SHP77 (cell line): ENCODE measurements around the gene DPM1.
"Not testable (repeated sequence)": the region's sequence is repeated elsewhere in the genome, so short reads cannot be mapped to it uniquely, and the experiment has no call there.

Source experiments
- DNase-seq, 2 experiments: peaks; one replicate each; lab custom pipeline; 2025; lab: John Stamatoyannopoulos, UW

DPM1 gene

DNA sequence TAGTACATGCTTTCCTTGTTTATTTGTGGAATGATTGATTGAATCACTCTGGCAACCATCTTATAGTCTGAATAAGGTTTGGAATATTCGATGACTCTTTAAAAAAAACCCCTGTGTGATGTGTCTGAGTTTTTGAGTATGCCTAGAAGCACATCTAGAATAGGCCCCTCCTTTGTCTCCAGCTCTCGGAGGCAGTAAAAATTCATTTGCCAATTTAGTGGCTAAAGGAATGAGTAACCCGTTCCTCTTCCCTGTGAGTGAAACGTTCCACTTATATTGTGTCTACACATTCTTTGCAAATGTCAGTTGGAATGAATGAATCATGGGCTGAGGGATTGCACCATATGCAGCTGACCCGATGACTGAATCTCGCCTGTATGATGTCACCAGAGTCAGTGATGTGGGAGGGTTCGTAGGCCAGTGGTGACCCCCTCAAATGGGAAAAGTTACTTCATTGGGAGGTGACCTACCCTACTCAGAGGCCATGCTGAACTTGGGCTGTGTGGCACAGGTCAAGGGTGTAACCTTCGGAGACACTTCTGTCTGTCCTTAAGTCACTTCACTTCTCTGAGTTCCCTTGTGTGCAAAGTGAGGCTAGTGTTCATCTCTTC is 21.8 kb upstream of the DPM1 start:
- DNase-seq = no peak

- DNase-seq = not testable (repeated sequence)
These were observed 20.2 kb upstream of the DPM1 start for GRCh38 chr20:50978533-50978932.

GRCh38 chr20:50977066-50978021 is 19.0 kb upstream of the DPM1 start:
- no peak for DNase-seq

DNA sequence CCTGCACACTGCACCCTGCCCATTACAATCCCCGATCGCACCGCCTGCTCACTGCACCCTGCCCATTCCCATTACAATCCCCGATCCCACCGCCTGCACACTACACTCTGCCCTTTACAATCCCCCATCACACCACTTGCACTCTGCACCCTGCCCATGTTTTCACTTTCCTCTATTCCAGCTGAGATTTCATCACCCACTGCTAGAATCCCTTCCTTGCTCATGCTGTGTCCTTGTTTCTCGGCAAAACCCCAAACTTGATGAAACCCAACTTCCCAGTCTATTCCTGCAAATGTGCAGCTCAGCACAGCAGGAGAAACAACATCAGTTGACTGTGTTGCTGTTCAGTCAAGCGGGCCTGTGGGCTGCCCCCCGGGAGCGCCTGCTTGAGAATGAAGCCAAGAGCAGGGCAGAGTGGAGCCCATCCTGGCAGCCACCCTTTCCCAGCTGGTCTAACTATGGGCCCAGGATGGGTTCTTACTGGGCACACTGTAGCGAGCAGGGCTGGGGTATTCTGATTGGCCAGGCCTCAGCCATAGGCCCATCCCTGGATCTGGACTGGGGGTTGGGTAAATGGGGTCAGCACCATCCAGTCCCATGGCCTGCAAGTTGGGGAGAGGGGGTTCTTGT is 17.5 kb upstream of the DPM1 start:
- no peak for DNase-seq

DNA sequence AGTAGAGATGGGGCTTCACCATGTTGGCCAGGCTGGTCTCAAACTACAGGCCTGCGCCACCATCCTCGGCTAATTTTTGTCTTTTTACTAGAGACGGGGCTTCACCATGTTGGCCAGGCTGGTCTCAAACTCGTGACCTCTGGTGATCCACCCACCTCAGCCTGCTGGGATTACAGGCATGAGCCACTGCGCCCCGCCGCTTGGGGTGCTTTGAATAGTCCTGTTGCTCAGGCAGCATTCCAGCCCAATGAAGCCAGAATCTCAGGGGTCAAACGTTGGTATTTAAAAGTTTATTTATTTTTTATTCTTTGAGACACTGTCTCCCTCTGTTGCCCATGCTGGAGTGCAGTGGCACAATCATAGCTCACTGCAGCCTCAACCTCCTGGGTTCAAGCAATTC is 11.6 kb upstream of the DPM1 start:
- no peak for DNase-seq

DNA sequence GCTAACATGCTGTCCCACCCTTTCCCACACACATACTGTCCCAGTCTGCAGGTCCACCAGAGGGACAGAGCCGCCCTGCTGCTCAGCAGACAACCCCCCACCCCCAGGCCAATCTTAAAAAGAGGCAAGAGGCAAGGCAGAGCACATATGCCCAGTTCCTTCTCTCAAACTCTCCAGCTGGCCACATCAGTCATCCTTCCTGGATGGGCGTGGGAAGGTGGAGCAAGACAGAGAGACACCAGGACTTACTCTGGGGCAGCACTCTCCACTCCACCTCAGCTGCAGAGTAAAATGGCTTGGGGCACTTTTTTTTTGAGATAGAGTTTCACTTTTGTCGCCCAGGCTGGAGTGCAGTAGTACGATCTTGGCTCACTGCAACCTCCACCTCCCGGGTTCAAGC is 11.1 kb upstream of the DPM1 start:
- no peak for DNase-seq

DNA sequence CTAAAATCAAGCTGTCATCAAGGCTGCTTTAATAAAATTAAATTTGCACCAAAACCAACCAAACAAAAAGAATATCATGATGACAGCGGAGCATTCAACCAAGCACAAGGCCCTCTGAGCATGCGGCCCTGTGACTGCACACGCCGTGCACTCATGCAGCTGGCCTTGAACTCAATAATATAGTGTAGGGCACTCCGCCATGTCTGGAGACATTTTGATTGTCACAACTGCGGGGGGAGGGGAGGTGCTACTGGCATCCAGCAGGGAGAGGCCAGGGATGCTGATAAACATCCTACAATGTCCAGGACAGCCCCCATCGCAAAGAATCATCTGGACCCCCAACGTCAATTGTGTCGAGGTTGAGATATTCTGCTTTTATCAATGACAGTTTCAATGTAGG is 10.0 kb upstream of the DPM1 start:
- no peak for DNase-seq

- DNase-seq = no peak
These were observed 9.3 kb upstream of the DPM1 start for GRCh38 chr20:50967586-50967985.

GRCh38 chr20:50959543-50960126 is 1.3 kb upstream of the DPM1 start:
- no peak for DNase-seq

DNA sequence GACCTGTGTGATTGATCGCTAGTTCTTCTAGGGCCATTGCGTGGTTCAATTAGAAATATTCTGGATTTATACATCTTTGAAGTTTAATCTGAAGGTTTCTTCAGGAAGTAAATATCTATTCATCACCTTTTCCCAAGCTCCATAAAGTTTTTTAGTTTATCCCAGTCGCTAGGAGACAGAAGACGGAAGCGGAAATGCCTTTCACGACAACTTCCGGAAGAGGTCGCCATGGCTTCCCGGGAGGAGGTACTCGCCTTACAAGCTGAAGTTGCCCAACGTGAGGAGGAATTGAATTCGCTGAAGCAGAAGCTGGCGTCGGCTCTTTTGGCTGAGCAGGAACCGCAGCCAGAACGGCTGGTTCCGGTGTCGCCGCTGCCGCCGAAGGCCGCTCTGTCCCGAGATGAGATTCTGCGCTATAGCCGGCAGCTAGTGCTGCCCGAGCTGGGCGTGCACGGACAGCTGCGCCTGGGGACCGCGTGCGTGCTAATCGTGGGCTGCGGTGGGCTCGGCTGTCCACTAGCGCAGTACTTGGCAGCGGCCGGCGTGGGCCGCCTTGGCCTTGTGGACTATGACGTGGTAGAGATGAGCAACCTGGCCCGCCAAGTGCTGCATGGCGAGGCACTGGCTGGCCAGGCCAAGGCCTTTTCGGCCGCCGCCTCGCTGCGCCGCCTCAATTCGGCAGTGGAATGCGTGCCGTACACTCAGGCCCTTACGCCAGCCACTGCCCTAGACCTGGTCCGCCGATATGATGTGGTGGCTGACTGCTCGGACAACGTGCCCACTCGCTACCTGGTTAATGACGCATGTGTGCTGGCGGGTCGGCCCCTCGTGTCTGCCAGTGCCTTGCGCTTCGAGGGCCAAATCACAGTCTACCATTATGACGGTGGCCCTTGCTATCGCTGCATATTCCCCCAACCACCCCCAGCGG is 547 bp upstream of the DPM1 start, which contains the start of gene MOCS3:
Gene MOCS3, plus strand, starts transcription at position 204 of the 928 bp plus-strand sequence. Its CDS starts 25 bp downstream, at position 229.
- DNase-seq = peak; percentile 86 to 87

GRCh38 chr20:50957276-50957675 is 1.1 kb downstream of the DPM1 start:
- no peak for DNase-seq

- no peak for DNase-seq
These were observed 4.5 kb downstream of the DPM1 start for GRCh38 chr20:50953821-50954220.

- DNase-seq = no peak
These were observed 5.1 kb downstream of the DPM1 start for GRCh38 chr20:50953196-50953595.

DNA sequence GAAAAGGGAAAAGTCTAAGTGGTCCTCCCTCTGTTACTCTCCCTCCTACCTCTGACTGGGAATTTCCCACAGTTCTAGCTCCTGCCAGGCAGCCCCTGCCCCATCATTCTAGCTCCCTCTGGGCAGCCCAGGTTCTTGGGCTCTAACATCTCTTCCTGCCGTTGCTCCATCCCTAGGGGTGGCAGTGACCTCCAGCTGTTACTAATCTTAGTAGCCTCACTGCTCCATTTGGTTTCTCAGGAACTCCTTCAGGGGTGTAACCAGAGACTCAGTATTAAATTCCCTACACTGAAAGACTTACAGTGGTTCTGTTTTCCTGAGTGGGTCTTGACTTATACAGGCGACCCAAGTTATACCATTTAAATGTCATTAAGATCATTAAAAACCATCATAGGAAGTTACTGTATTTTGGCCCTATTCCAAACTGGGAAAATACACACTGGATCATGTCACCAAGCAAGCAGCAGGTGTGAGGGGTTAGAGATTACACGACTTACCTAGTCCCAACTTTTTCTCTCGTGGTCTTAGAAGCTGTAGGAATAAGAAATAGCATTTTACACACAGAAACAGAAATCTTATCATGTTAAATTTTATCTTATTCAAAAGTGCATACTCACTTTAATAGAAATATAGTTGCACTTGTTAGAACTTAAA is 10.1 kb downstream of the DPM1 start:
- DNase-seq = no peak

GRCh38 chr20:50943069-50943468 is 15.3 kb downstream of the DPM1 start:
- DNase-seq = no peak

- DNase-seq = no peak
These were observed 24.7 kb downstream of the DPM1 start for GRCh38 chr20:50933589-50933988.

DNA sequence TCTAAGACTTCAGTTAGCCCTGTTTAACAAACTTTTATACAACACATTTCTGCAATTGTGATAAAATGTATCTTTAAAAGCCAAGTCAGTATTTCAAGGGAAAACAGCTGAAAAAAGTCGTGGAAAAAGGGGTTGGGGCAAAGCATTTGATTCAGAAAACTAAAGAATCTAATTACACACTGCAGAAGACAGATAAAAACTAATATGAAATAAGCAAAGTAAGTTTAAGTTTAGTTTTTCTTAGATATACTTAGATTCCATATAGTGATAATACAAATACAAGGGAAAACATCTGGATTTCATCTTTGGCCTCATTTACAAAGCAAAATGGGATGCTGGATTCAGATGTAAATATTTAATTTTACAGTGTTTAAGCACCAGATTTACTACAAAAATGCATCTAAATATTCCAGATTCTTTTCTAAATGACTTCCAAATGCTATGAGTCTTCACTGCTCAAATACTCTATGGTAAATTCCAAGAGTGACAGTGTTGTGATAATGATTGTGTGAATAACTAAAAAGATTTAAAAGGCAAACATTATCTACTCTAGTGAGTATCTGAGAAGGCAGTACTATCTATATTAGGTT is 25.5 kb downstream of the DPM1 start:
- no peak for DNase-seq

DNA sequence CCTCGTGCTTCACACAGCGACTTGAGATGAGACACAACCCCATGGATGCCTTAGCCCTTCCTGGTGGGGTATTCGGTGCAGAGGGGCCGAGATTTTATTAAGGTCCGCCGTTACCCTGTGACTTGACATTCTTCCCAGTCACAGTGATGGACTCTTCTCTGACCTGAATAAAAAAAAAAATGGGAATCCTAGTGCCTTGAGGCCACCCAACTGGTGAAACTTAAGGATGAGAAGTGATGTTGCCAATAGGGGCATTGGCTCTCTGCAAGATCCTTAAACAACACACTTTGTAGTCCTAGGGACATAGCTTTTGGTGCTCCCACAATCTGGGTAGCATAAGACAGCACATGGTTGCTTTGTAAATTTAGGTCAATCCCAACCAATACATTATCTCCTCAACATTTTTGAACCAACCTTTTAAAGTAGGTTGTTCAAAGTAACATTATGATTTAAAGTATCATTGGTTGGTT is 26.3 kb downstream of the DPM1 start:
- DNase-seq = no peak

GRCh38 chr20:50931306-50932015 is 26.9 kb downstream of the DPM1 start, which contains the start of gene ADNP:
Gene ADNP (minus strand): TSS chr20:50931437. CDS start chr20:50903996, 27,441 bp downstream.
- peak; percentile 81 to 84 for DNase-seq

DNA sequence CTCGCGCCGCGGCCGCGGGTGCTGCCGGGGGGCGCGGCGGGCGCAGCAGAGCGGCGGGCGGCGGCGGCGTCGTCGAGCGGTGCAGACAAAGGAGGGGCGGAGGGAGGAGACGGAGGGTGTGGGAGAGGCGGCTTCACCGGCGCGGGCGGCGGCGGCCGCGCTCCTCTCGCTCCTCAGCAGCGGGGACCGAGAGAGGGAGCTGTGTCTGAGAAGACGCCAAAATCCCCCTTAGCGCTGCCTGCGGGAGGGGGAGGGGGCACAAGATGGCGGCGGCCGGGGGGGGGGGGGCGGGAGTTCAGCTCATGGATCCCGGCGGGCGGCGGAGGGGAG is 27.4 kb downstream of the DPM1 start:
- no peak for DNase-seq
